SIG-M5 (cell line): ENCODE results near the gene CMSS1.
A peak's percentile ranks its signal among the peaks of the same experiment; 100 is the strongest.

Experiments
- DNase-seq: peaks from one replicate; lab custom pipeline; 2025; lab: John Stamatoyannopoulos, UW

Gene CMSS1

DNA sequence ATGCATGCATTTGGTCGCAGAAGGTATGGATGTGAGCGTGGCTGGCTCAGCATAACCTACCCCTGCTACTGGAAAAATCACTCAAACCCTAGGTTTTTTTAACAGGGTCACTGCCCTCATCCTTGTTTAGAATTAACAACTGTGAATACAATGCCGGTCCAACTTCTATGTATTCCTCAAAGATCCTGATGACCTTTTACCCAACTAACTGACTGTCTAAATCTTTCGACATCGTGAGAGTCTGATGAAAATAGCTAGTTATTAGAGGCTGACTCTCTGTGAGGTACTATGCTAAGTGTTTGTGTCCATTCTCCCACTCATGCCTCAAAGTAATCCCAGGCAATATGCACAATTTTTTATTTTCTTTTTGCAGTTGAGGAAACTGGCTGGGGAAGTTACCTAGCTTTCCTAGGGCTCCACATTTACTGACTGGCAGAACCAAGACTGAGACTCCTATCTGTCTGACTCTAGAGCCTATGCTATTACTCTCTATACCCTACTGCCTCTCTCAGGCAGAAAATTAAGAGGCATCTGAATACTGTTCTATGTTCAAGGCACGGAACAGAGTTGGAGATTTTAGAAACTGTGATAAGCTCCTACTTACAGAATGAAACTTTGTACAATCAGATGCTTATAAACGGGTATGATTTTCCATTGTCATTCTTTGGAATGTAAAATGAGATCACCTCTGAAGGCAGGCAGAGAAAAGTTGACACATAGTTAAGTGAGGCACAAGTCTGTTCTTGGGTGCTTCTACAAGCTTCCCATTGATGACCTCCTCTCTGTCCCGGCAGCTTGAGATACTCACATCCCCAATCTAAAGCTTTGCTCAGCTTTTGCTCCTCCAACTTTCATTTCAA is 240.3 kb downstream of the CMSS1 start:
- DNase-seq: no peak

DNA sequence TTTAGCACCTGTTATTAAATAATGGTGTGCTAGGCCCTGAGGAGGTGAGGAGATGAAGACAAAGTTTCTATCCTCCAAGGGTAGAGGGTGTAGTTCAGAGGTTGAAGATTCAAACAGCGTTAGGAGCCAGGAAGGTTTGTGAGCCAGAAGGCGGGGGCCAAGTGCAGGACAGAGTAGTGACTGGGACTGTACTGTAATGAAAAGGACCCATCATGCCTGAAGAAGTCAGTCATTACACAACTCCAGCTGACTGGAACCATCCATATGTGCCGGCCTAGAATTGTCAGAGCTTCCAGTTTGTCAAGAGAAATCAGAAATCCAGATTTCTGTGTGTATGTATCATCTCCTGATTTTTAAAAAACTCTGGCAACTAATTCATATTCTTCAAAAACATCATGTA is 241.8 kb downstream of the CMSS1 start:
- no peak for DNase-seq

DNA sequence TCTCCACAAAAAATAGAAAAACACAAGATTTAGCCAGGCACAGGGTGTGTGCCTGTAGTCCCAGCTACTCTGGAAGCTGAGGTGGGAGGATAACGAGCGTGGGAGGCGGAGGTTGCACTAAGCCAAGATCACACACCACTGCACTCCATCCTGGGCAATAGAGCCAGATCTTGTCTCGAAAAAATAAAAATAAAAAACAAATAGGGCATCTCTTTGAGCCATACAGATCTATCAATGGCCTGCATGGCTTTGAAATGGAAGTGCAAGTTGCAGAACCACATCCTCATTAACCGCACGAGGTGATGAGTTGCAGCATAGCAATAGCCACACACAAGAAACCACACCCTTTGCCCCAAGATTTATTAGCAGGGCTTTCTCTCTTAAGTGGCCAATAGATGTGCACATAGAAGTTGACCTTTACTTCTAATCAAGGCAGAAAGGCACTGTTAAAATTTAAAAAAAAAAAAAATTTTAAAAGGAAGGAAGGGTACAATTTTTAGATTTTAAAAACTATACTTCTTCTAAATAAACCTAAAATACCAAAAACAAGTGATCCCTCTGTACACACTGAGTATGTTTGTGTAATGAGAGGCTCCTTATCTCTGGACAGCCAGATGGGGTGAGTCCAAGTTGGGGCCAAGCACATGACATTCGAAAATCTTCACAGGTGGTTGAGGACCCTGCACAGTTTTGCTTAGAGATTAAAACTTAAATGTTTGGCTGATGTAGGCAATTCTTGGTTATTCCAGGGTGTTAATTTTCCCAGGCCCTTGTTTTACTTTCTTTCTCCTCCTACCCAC is 243.2 kb downstream of the CMSS1 start:
- no peak for DNase-seq

DNA sequence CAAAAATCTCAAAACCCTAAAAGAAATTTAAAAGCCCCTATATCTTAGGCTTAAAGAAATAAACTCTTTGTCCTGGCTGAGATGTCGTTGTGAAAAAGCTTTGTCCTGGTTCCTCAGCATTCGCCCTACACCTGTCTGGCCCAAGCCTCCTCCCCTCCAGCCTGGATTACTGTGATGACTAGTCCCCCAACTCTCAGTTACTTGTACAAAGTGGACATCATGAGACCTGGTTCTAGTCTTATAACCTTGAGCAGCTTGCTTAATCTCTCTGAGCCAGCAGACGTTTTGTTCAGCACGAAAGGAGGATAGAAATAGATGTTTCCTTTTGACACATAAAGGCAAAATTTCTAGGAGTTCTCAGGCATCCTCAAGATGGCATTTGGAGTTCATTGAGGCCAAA is 245.0 kb downstream of the CMSS1 start:
- no peak for DNase-seq

GRCh38 chr3:100063929-100064461 is 246.3 kb downstream of the CMSS1 start:
- no peak for DNase-seq

DNA sequence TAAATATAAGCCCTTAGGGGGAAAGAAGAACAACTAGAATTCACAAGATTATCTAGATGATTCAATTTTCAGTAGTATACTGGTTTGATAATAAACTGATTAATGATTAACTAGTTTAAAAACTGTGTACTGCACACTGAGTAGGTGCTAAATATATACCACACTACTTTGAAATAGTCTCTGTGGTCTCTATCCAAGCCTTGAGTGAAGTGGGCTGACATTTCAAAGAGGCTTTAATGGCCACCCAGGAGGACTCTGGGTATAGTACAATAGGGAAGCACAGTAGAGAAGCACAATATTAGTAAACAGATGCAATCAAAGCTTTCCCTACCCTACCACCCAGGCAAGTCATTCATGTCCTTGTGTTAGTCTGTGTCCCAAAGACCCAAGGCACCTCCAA is 249.9 kb downstream of the CMSS1 start:
- DNase-seq: no peak

GRCh38 chr3:100068826-100069225 is 251.2 kb downstream of the CMSS1 start:
- DNase-seq: peak; percentile 11

DNA sequence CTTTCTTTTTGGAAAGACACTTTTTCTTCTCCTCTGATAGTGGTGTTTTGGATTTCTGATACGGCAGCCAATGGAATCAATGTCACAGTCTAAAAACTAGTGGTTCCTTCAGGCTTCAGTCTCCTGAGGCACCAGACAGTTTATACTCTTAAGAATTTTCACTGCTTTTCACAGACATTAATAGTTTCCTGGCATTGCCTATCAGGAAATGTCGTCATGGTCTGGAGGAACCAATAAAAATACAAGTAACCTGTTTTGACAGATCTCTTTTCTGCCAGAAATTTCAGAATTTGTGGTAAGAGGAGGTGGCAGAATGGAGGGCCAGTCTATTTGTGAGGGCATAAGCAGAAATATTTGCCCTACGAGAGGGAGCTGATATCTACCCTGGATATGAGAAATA is 251.8 kb downstream of the CMSS1 start:
- DNase-seq: no peak

- peak; percentile 94 for DNase-seq
Measured at GRCh38 chr3:100072326-100073048, 254.8 kb downstream of the CMSS1 start.

- no peak for DNase-seq
Measured at GRCh38 chr3:100073049-100073713, 255.5 kb downstream of the CMSS1 start.

GRCh38 chr3:100073714-100074307 is 256.1 kb downstream of the CMSS1 start:
- DNase-seq: peak; percentile 71

- no peak for DNase-seq
Measured at GRCh38 chr3:100075196-100075595, 257.5 kb downstream of the CMSS1 start.

DNA sequence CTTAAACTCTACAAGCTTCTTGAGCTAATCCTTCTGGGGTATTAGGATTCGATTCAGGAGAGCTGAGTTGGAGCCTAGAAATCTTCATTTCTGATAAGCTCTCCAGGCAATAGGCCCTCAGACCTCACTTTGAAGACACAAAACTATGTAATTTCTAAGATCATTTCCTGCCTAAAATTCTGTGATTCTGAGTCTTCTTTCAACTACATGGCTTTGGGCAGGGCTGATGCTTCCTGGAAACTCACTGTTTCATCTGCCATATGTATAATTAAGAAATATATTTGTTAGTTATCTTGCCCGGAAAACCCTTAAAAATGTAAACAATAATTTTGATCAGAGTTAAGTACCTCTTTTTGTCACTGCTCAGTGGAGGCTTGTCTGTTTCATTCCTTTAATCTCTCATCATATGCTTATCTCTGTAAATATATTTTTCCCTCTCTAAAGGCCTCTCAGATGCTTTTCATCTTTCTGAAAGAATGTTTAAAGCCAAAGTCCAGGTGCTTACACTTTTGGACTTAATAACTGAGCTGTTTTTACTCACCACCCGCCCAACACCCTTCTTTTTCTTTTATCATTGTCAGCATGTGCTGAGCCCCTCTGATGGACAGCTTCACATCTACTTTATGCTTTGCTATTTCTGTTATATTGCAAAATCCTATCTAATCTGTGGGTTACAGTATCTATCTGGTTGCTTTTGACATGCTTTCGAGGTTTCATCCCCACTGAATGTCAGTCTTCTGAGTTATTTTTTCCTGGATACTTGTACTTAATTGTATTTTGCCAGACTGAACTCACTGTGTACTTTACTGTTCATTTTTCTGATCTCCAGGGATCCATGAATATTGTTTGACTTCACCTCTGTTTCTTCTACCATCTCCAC is 258.4 kb downstream of the CMSS1 start:
- no peak for DNase-seq

- no peak for DNase-seq
Measured at GRCh38 chr3:100076731-100077529, 259.3 kb downstream of the CMSS1 start.

GRCh38 chr3:100079328-100079727 is 261.7 kb downstream of the CMSS1 start:
- DNase-seq: no peak

DNA sequence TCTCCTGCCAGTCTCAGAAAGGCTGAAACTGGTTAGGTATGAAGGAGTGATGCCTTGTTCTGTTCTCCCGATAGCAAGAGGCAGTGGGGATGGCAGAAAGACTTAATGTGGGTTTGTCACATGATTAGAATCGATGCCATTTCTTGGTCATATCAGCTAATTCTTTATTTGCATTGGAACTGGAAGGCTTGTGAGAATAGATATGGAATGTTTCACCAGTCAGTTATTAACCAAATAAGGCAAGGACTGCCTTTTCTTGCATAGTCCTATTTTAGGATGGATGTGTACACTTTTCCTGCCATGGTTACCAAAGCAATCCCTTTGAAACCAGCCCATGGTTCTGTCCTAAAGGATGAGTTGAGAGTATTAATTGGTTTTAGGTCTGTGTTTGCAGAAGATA is 262.9 kb downstream of the CMSS1 start:
- DNase-seq: no peak

GRCh38 chr3:100081311-100081710 is 263.6 kb downstream of the CMSS1 start:
- DNase-seq: no peak

- no peak for DNase-seq
Measured at GRCh38 chr3:100081986-100082692, 264.5 kb downstream of the CMSS1 start.

DNA sequence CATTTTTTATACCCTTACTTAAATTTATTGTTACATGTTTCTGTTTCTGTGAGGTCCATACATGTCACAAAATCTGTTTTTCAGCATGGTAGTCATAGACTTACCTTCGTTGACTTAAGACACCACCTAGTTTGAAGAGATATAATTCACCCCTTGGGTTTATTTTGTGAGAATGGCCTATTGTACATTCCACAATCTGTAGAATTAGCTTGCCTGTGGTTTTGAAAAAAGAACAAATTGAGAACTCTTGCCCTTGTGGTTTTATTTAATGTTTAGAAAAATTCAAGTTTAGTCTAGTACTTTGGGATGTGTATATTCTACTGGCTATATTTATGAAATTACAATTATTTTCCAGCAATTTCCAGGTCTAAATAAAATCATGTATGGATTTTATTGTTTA is 265.1 kb downstream of the CMSS1 start:
- no peak for DNase-seq
